Measurements from ENCODE around the gene SH3RF2.
"Not testable (repeated sequence)": the region's sequence is repeated elsewhere in the genome, so short reads cannot be mapped to it uniquely, and the experiment has no call there.

The SH3RF2 gene, protein sequence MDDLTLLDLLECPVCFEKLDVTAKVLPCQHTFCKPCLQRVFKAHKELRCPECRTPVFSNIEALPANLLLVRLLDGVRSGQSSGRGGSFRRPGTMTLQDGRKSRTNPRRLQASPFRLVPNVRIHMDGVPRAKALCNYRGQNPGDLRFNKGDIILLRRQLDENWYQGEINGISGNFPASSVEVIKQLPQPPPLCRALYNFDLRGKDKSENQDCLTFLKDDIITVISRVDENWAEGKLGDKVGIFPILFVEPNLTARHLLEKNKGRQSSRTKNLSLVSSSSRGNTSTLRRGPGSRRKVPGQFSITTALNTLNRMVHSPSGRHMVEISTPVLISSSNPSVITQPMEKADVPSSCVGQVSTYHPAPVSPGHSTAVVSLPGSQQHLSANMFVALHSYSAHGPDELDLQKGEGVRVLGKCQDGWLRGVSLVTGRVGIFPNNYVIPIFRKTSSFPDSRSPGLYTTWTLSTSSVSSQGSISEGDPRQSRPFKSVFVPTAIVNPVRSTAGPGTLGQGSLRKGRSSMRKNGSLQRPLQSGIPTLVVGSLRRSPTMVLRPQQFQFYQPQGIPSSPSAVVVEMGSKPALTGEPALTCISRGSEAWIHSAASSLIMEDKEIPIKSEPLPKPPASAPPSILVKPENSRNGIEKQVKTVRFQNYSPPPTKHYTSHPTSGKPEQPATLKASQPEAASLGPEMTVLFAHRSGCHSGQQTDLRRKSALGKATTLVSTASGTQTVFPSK

DNA sequence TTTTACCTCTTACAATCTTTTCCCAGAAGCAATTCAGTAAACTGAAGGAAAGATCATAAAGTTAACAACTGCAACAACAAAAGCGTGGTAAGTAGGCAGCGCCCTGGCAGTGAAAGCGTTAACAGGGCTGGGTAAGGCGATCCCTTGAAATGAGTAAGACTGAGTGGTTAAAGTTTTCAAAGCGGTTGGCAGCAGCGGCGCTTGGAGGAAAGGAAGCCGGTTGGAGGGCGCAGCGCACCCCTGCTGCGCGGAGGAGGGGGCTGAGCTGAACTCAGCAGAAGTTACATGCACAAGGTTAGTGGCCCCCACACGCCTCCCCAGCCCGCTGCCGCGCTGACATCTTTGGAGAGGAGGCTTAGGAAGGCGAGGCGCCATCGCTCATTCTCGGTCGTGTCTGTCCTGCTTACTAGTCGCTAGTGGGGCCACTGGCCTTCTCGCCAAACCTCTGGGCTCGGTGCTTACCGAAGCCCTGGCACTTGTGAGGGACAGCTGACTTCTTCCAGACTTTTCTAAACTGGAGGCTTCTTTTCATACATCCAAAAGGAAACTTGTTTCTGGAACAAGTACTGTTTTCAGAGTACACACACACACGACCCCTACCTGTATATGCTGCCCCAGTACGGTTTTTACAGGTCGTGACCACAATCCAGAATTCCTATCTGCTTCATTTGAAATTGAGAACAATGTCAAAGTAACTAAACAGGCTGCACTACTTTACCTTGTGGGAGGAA, at the start of gene SH3RF2:
SH3RF2 (plus strand) TSS at position 178 of the 731 bp plus-strand sequence. CDS start 1,351 bp downstream, outside the sequence.
- peak; percentile 82 for DNase-seq (ENCODE audit: low spot score)

DNA sequence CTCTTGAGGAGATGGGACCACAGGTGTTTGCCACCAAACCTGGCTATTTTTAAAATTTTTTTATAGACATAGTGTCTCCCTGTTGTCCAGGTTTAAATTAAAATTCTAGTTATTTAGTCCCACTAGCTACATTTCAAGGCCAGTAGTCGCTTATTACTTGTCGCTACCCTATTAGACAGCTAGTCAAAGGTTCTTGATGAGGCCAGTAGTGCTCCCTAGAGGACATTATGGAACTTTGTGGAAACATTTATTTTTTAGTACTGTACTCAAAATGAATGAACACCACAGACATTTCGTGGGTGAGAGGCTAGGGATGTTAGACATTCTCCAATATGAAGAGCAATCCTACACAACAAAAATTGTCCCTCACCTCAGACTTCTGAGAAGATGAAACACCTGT, 49.2 kb upstream of the SH3RF2 start:
- DNase-seq (ENCODE audit: low spot score): no peak

DNA sequence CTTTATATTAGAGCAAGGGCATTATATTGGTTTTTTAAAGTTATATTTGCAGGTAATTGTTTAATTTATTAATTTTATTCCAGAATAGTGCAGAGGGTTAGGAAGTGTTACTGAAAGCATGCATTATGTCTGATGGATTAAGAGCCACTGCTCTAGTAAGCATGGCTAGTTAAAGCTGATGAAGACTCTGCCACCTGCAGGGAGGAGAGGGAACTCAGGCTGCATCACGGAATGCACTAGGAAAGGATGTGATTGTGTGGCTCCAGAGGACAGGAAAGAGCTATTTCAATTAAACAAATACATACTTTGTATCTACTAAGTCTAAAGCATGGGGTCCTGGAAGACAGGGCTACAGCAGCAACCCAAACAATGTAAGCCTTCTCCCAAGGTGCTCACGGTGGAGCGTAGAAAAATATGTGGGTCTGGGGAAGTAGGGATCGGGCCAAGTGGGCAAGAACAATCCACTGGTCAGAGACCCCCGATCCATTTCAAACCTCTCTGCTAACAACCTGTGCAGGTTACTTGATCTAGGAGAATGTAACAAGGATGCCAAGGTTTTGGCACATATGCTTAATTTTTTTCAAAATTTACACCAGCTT, 48.3 kb upstream of the SH3RF2 start:
- DNase-seq (ENCODE audit: low spot score): peak; percentile 78

DNA sequence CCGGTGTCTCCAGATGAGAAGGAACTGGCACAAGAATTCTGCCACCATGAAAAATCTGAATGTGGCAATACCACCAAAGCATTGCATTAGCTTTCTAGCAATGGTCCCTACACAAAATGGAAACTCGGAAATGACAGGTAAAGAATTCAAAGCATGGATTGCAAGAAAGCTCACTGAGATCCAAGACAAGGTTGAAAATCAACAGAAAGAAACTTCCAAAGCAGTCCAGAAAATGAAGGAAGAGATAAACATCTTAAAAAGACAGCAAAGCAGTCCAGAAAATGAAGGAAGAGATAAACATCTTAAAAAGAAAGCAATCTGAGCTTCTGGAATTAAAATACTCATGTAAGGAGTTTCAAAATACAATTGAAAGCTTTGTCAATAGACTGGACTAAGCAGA, 46.8 kb upstream of the SH3RF2 start:
- no peak for DNase-seq (ENCODE audit: low spot score)

DNA sequence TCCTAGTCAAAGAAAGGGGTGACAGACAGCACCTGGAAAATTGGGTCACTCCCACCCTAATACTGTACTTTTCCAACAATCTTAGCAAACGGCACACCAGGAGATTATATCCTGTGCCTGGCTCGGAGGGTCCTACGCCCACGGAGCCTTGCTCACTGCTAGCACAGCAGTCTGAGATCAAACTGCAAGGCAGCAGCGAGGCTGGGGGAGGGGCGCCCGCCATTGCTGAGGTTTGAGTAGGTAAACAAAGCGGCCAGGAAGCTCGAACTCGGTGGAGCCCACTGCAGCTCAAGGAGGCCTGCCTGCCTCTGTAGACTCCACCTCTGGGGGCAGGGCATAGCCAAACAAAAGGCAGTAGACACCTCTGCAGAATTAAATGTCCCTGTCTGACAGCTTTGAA, 45.0 kb upstream of the SH3RF2 start:
- DNase-seq (ENCODE audit: low spot score): not testable (repeated sequence)

DNA sequence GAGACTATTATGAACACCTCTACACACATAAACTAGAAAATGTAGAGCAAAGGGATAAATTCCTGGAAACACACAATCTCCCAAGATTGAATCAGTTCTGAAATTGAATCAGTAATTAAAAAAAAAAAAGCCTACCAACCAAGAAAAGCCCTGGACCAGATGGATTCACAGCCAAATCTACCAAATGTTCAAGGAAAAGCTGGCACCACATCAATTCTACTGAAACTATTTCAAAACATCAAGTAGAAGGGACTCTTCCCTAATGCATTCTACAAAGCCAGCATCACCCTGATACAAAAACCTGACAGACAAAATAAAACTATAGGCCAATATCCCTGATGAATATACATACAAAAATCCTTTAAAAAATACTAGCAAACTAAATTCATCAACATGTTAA, 38.2 kb upstream of the SH3RF2 start:
- no peak for DNase-seq (ENCODE audit: low spot score)

DNA sequence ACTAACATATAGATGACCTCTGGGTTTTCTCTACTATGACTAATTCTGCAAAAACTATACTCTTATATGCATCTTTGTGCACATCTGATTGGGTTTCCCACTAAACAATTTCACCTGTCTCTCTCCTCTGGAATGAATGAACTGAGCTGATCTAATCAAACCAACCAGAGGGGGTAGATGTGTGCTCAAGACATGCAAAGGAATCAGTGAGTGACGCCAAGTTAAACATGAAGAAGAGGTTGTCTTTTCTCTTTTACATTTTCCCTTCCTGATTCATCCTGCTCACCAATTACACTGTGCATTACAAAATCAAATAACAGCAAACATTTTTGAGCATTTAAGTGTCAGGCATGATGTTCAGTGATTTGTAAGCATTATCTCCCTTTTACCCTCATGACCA, 34.0 kb upstream of the SH3RF2 start:
- no peak for DNase-seq (ENCODE audit: low spot score)

DNA sequence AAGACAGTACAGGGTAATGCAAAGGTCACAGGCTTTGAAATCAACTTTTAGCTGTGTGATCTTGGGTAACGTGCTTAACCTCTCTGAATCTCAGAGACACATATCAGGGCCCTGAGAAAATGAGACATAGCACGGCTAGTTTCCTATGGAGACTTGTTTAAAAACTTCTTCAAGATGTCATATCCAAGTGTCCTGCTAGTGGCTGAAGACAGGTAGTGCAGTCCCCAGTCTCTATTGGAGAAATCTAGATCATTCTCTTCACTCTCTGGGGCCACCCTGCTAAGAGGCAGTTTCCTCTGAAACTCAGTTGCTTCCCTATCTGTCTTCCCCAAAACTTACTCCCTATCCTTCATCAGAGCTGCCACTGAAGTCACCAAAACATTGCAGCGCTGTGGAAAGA, 33.3 kb upstream of the SH3RF2 start:
- DNase-seq (ENCODE audit: low spot score): no peak

DNA sequence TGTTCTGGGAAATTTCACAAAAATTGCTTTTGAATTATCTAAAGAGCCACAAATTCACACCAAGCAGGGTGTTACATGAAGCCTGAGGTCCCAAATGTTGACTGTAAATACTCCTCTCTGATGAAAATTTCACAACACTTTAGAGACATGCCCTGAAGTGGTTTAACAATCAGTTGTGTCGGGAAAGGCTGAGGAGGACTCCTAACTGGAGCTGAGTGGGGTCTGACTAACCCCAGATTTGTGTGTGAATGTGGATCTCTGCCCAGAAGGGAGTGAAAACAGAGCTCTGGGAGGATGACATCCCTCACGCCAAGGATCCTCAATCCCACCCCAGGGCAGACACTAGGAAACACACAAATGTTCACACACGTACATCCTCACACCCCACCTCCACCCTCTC, 32.5 kb upstream of the SH3RF2 start:
- DNase-seq (ENCODE audit: low spot score): no peak

DNA sequence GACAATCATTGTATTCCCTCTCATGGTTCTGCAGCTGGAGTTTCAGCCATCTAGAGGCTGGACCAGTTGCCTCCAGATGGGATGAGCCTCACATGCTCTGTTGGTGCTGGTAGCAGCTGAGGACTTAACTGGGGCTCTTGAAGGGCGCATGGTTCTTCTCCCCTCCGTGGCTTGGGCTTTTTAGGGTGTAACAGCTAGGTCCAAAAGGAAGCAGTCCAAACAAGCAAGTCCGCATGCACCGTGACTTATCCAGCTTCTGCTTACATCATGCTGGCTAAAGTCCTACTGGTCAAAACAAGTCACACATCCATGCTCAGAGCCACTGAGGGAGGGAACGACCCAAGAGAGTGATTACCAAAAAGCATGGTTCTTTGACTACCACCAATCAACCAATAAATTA, 31.6 kb upstream of the SH3RF2 start:
- DNase-seq (ENCODE audit: low spot score): no peak

DNA sequence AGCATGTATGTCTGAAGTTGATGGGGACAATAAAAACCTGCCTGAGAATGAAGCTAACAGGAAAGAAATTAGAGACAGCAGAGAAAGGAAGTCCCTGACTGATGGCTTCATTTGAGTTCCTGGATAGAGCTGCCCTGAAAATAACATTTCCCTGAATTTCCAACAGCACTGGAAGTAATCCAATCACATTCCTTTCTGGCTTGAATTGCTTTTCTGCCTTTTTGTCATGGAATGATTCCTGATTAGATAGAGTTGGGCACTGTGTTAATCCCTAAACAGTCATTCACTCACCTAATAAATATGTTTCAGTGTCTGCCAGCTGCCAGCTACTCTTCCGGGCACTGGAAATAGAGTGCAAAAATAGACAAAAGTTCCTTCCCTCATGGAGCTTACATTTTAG, 30.0 kb upstream of the SH3RF2 start:
- no peak for DNase-seq (ENCODE audit: low spot score)

DNA sequence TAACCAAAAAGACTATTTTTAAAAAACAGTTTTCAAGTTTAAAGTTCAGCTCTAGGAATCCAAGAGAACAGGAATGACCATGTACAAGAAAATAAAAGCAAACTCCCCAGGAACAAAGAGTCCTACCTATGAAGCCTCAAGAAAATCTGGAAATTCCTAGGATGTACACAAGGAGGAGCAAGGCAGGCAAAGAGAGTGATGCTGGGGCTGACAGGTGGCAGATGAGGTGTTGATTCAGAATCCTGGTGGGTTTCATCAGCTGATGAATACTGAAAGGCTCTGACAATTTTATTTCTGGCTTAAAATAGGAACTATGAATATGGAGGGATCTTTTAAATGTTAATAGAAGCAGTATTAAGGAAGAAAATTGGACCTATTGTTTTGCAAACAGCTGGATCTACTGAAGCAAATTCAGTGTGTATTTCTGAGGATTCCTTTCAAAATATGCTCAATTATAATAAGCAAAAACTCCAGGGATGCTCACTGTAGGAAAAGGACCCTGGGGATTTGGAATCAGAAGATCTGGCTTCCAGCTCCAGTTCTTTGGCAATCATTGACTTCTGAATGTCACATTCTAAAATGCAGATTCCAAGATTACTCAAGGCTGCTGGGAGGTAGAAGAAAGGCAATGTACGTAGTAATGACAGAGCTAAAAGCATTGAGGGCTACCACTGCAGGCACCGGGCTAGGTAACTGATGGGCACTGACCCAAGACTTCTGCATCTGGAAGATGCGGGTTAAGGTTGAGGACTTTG, 28.0 kb upstream of the SH3RF2 start:
- DNase-seq (ENCODE audit: low spot score): no peak

DNA sequence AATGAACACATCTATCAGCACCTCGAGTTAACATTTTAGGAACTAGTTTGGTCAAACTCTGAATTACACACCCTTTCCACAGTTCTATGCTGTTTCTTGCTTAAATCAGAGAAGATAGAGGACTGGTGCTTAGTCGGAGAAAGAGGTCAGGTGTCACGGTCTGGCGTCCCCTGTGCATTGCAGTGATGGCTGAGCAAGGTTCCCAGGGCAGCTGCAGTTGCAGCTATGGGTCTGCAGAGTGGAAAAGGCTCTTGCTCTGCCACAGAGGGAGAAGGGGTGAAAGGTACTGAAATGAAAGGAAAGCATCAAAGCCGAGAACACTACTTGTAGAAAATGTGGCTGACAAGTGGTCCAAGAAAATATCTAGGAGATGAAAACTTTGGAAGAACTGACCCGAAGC, 25.2 kb upstream of the SH3RF2 start:
- DNase-seq (ENCODE audit: low spot score): no peak

DNA sequence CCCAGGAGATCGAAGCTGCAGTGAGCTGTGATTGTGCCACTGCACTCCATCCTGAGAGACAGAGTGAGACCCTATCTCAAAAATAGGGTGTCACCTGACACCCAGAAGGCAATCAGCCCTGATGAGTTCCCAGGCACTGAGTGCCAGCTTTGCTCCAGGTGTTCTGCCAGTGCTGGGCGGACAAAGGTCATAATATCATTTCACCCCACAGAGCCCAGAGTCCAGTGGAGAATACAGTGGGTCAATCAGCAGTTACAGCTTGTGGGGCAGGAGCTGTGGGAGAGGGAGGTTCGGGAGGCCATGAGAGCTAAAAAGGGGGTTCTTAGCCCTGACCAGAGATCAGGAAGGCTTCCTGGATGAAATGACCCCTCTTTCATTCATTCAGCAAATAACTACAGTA, 24.4 kb upstream of the SH3RF2 start:
- no peak for DNase-seq (ENCODE audit: low spot score)

DNA sequence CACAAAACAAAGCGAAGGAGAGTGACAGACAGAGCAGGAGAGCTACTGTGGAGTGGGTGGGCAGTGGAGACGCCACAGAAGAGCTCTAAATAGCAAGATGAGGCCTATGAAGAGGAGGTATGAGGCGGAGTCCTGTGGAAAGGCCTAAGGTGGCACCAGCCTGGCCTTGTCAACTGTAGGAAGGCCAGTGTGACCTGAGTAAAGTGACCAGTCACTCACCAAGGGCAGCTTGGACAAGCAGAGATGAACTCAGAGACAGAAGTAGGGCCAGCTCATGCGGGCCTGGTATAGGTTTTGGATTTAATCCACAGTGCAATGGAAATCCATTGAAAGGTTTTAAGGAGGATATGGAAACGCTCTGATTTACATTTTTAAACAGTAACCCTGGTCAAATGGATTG, 23.8 kb upstream of the SH3RF2 start:
- no peak for DNase-seq (ENCODE audit: low spot score)

DNA sequence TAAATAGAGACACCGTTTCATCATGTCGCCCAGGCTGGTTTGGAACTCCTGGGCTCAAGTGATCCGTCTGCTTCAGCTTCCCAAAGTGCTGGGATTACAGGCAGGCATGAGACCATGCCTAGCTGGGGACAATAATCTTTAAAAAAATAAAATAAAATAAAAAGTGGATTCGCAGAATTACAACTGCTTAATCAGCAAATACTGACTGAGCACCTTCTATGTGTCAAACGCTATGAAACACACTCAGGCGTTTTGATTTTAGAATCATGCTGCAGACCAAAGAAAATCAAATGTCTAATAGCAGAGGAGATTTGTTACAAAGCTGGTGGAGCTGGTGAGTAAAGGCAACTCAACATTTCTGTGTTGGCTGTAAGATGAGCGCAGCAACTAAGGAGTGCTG, 22.7 kb upstream of the SH3RF2 start:
- no peak for DNase-seq (ENCODE audit: low spot score)

DNA sequence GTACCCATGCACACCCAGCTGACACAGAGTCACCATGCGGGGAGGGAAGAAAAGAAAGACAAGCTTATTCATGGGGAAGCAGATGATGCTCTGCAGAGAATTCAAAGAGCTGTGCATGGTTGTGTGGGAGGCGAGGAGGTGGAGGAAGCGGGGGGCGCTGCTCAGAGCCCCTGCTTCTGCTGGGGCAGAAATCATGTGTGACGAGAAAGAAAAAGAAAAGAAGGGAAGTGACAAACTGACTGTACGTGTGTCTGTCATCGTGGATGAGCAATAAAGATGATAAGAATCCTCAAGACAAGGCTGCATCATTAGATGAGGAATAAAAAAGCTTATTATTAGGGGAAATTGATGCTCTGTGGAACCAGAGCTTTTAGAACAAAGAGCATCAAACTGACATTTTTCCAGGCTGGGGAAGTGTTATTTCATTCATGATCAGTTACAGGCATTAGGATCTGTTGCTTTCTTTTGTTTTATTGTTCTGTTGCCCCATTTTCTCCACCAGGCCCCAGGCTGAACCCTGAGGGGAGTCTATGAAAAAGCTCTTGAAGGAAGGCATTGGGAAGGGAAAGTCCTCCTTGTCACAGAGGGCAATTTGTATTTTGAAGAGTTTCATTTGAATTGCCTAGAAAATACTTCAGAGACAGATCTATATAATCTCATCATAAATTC, 20.3 kb upstream of the SH3RF2 start:
- no peak for DNase-seq (ENCODE audit: low spot score)

DNA sequence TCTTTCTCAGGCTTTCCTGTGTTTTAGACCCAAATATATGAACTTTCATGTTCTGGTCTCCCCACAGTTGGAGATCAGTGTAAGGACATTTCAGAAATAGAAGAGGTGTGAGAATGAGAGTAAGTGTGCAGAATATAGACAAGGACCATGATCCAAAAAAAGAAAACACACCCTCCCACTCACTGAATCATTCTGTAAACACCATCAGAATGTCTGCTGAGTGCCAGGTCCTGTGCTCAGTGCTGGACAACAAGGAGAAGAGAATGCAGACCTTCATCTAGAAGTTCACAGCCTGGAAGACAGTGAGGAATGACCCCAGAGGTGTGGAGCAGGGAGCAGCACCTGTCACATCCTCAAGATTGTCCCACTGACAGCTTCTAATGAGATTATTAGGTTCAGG, 19.1 kb upstream of the SH3RF2 start:
- peak; percentile 32 for DNase-seq (ENCODE audit: low spot score)

DNA sequence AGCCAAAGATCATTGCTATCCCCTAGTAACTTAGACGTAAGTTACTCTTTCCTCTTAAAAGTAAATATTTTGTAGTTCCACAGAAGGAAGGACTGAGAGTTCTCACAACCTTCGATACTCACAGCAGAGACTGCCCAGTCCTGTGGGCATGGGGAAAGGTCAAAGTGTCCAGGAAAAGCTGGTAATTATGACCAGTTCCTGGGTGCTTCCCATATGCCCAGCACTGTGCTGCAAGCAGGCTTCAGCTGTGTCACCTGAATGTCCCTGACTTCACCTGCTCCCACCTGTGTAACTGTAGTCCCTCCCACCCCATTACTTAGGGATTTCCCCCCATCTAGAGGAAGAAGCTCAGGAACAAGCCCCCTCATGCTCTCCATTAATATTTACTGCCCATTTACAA, 18.0 kb upstream of the SH3RF2 start:
- no peak for DNase-seq (ENCODE audit: low spot score)

DNA sequence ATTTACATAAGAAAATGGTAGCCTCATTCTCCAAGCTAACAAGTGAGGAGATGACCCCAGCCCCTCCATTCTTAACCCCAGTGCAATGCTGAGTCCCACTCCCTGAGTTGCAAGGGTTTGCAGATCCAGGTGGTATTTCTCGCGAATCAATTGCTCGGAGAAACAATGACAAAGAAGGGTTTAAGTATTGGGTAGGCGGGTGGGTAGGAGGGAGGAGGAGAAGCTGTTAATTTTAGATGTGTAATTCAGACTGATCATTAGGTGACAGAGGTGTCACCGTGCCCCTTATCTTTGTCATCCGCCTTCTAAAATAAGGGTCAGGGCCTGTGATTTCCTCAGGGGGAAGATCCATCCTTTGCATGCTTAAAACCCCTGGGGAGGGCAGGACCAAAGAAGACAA, 17.0 kb upstream of the SH3RF2 start:
- DNase-seq (ENCODE audit: low spot score): no peak

DNA sequence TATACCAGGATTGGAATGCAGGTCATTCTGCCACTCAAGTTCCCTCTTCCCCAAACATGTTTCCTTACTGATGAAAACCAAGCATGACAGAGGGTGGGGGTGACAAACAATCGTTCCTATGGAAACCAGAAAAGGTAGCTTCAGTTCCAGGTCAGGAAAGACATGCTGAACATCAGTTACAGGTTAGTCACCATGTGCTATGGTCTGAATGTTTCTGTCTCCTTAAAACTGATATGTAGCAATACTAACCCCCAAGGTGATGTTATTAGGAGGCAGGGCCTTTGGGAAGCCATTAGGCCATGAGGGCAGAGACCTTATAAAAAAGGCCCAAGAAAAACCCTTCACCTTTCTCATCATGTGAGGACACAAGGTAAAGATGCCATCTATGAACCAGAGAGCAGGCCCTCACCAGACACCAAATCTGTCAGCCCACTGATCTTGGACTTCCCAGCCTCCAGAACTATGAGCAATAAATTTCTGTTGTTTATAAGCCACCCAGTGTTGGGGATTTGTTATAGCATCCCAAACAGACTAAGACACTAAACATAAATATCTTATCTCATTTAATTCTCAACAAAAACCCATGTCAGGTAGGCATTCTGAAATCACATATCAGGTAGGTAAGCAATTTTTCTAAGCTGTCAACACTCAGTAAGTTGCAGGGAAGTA, 15.7 kb upstream of the SH3RF2 start:
- DNase-seq (ENCODE audit: low spot score): no peak
